K562 (cell line): ENCODE measurements around the gene HSD3B2. TPM values are rescaled to one million over a fixed set of nuclear protein-coding genes. Genes with fewer than 3 reads are reported as not detected.

Experiments used
- ATAC-seq: fragments of 200-7000 bp; cut with Tn5 transposase; 3 replicates; pipeline ENCODE4 v1.9.1; 2020; ENCODE audit warnings: moderate library complexity
- BruUV-seq: library from RNA; stranded (reverse); fragments of 400-500 nt; replicated peaks from 2 replicates; lab custom pipeline; 2021; lab: Mats Ljungman, UMichigan
- CTCF ChIA-PET: fragments of 300-600 bp; formaldehyde crosslinking; extraction: SDS; loops from one replicate; lab custom pipeline; 2021; ENCODE audit warnings: low intra/inter-chr PET ratio; lab: Yijun Ruan, JAX
- POLR2A ChIA-PET: fragments of 300-600, 350-650 bp; sonication (Branson Sonifier 250); formaldehyde crosslinking; extraction: SDS; loops from one replicate; lab custom pipeline; 2021; ENCODE audit warnings: antibody characterized with exemption, inconsistent platforms; lab: Yijun Ruan, JAX
- DNase-seq, 4 experiments: peaks; one replicate each; pipeline versions ENCODE4 v3.0.0 to v3.0.0-alpha.2; 2011 to 2018; ENCODE audit warnings: low spot score in 3 of 4, mixed read lengths in 3 of 4; ENCODE audit errors: extremely low read depth in 1 of 4
- FAIRE-seq: peaks from 2 replicates; lab custom pipeline; 2011; peaks lifted over from hg19 to GRCh38; lab: Jason Lieb, UNC
- H2AFZ ChIP-seq: 2 replicates; pipeline ENCODE4 v1.6.0; 2011; ENCODE audit warnings: low read depth, low read length, control low read depth, inconsistent platforms
- H3K27ac ChIP-seq: fragments of 200-600 bp; 3 replicates; pipeline ENCODE4 v1.8.0; 2011; ENCODE audit warnings: low read depth, mild to moderate bottlenecking, control low read depth, inconsistent platforms, low read length, moderate library complexity, mixed read lengths; ENCODE audit errors: extremely low read depth
- H3K27me3 ChIP-seq, 2 experiments: fragments of 300-600 bp in 1 of 2; 2 replicates in 1 of 2; 3 replicates in 1 of 2; pipeline versions ENCODE4 v1.6.0 to v1.8.0; 2011; ENCODE audit warnings: inconsistent platforms in 2 of 2, low read length in 2 of 2, mild to moderate bottlenecking in 1 of 2, mixed read lengths in 1 of 2, moderate library complexity in 1 of 2; ENCODE audit not compliant: control insufficient read depth in 2 of 2, insufficient read depth in 2 of 2
- H3K36me3 ChIP-seq: fragments of 300-600 bp; 3 replicates; pipeline ENCODE4 v1.8.0; 2011; ENCODE audit warnings: mild to moderate bottlenecking, low read length, inconsistent platforms; ENCODE audit not compliant: control insufficient read depth, insufficient read depth
- H3K4me1 ChIP-seq, 2 experiments: fragments of 200-600 bp in 1 of 2; replicated peaks in 1 of 2; 2 replicates in 1 of 2; 3 replicates in 1 of 2; pipeline versions ENCODE4 v1.5.1 to v1.8.0; 2011; ENCODE audit warnings: inconsistent platforms in 2 of 2, low read length in 2 of 2, mild to moderate bottlenecking in 1 of 2, mixed read lengths in 1 of 2, moderate library complexity in 1 of 2; ENCODE audit not compliant: control insufficient read depth in 2 of 2, insufficient read depth in 2 of 2
- H3K4me2 ChIP-seq: 2 replicates; pipeline ENCODE4 v1.6.1; 2011; ENCODE audit warnings: low read length, control low read depth, inconsistent platforms, mixed read lengths; ENCODE audit not compliant: insufficient read depth
- H3K4me3 ChIP-seq: fragments of 200-600 bp; sonication (generic), shearing (Covaris generic); 2 replicates; pipeline ENCODE4 v1.5.1; 2016; ENCODE audit warnings: control low read depth, inconsistent platforms
- H3K79me2 ChIP-seq: fragments of 200-600 bp; 3 replicates; pipeline ENCODE4 v1.8.0; 2011; ENCODE audit warnings: low read length, inconsistent platforms; ENCODE audit not compliant: control insufficient read depth, insufficient read depth
- H3K9ac ChIP-seq, 2 experiments: 2 replicates each; pipeline versions ENCODE4 v1.6.0 to v1.6.1; 2011; ENCODE audit warnings: low read depth in 2 of 2, low read length in 2 of 2, control low read depth in 1 of 2, inconsistent platforms in 1 of 2, mild to moderate bottlenecking in 1 of 2, mixed read lengths in 1 of 2; ENCODE audit not compliant: insufficient read depth in 1 of 2
- H3K9me1 ChIP-seq: one replicate; pipeline ENCODE4 v1.6.0; 2011; ENCODE audit warnings: inconsistent platforms, mild to moderate bottlenecking, low read length, moderate library complexity; ENCODE audit not compliant: control insufficient read depth, insufficient read depth
- H3K9me3 ChIP-seq: replicated peaks from 2 replicates; pipeline ENCODE4 v1.5.1; 2011; ENCODE audit warnings: low read depth, low read length, inconsistent platforms; ENCODE audit not compliant: control insufficient read depth, insufficient read depth
- H4K20me1 ChIP-seq: replicated peaks from 2 replicates; pipeline ENCODE4 v1.6.1; 2011; ENCODE audit warnings: low read length, inconsistent platforms, mixed read lengths; ENCODE audit not compliant: control insufficient read depth, insufficient read depth
- E2F8 ChIP-seq: fragments of 450-650 bp; IDR thresholded peaks from 2 replicates; pipeline ENCODE4 v1.7.1; 2018; ENCODE audit warnings: mild to moderate bottlenecking, low read depth; ENCODE audit not compliant: partially characterized antibody
- GTF2A2 ChIP-seq: IDR thresholded peaks from 2 replicates; pipeline ENCODE4 v1.6.1; 2016; ENCODE audit warnings: mild to moderate bottlenecking, missing genetic modification characterization, missing compliant biosample characterization
- MAX ChIP-seq: sonication (generic); formaldehyde crosslinking; IDR thresholded peaks from 2 replicates; pipeline ENCODE4 v1.9.0; 2022; ENCODE audit warnings: mild to moderate bottlenecking, missing genetic modification reagents
- NCOA6 ChIP-seq: fragments of 450-650 bp; IDR thresholded peaks from 2 replicates; pipeline ENCODE4 v1.6.1; 2017; ENCODE audit warnings: mild to moderate bottlenecking
- PHF8 ChIP-seq: fragments of 200-600 bp; sonication (generic); IDR thresholded peaks from 2 replicates; pipeline ENCODE4 v1.6.1; 2012; ENCODE audit warnings: mixed run types, mild to moderate bottlenecking, inconsistent platforms, low read length, moderate library complexity, borderline replicate concordance
- RBM34 ChIP-seq: fragments of 200-400 bp; formaldehyde crosslinking; IDR thresholded peaks from 2 replicates; pipeline ENCODE4 v1.6.1; 2018; ENCODE audit warnings: low read length, borderline replicate concordance; ENCODE audit not compliant: insufficient read depth
- TEAD1 ChIP-seq, 2 experiments: fragments of 450-650 bp in 1 of 2; sonication (generic) in 1 of 2; formaldehyde crosslinking; IDR thresholded peaks; 2 replicates each; pipeline versions ENCODE4 v1.4.0 to v1.8.0; 2020 to 2022; ENCODE audit warnings: mild to moderate bottlenecking in 2 of 2, missing genetic modification reagents in 1 of 2
- WHSC1 ChIP-seq: IDR thresholded peaks from one replicate; pipeline ENCODE4 v1.6.1; 2012; ENCODE audit warnings: low read length, control low read depth, inconsistent platforms
- ZNF518B ChIP-seq: fragments of 250-450 bp; sonication (Bioruptor Pico); IDR thresholded peaks from 2 replicates; pipeline ENCODE4 v1.5.0; 2021; ENCODE audit warnings: mild to moderate bottlenecking, moderate library complexity
- WGBS: fragments of 100-300 bp; shearing (Covaris generic); methylation state at CpG from one replicate; pipeline ENCODE4 v1.1.6; 2016; ENCODE audit warnings: low coverage, mixed read lengths; ENCODE audit not compliant: insufficient coverage; ENCODE audit errors: missing lambda C conversion rate; 5-methylcytosine and 5-hydroxymethylcytosine counted together
- in situ Hi-C: fragments of 300-500 bp; cut with MboI; formaldehyde crosslinking; loops from 4 replicates; pipeline ENCODE4 v1.15.0; 2018; ENCODE audit warnings: inconsistent platforms, mixed read lengths
- intact Hi-C: fragments of 100-400 bp; cut with micrococcal nuclease; formaldehyde crosslinking; loops from 2 replicates; pipeline ENCODE4 v1.14.2; 2022
- polyA plus RNA-seq, 8 experiments: library from polyadenylated mRNA; depleted of rRNA in 4 of 8; stranded (reverse) in 5 of 8; unstranded in 3 of 8; fragments of >200 nt; fragmentation: Nextera tagmentation in 2 of 8; fragmentation: Illumina TruSeq in 1 of 8; extraction: Ambion mirVana in 2 of 8; extraction: Trizol in 1 of 8; gene quantifications; 2 replicates each; pipeline versions ENCODE4 v1.2.1 to v1.2.3, GENCODE V29; 2011 to 2014; ENCODE audit warnings: inconsistent platforms in 1 of 8, missing spikeins in 1 of 8
- total RNA-seq, 7 experiments: library from RNA; depleted of rRNA in 6 of 7; stranded (reverse); fragments of >200 nt in 6 of 7; fragmentation: Illumina TruSeq in 2 of 7; extraction: Trizol in 2 of 7; gene quantifications; 2 replicates each; pipeline versions ENCODE4 v1.2.1 to v1.2.3, GENCODE V29; 2011 to 2021; ENCODE audit warnings: low replicate concordance in 1 of 7

The HSD3B2 gene
- total and polyA plus RNA-seq, 9 of the 15 experiments (the other 6 are each of a cell fraction or from before 2014, with no cell fraction given), result 1.1 TPM; not detected in 8

GRCh38 chr1:119374208-119374874 lies 40.6 kb upstream of the HSD3B2 start (continued):
- TF ChIP-seq ZNF518B (CRISPR knock-in tag), result no peak
- TF ChIP-seq, all 486 proteins: peak for 0

- WGBS, result 0% methylated on average over 1 of the region's 1 CpG
- Histone ChIP-seq H4K20me1 (no peaks in the 10 kb centered on the region), H3K4me3 (no peak overlapping the region), H3K9ac (no peak overlapping the region), H2AFZ (no peak overlapping the region), H3K27ac (no peak overlapping the region), H3K79me2 (no peaks in the 10 kb centered on the region), H3K4me1 (no peaks in the 10 kb centered on the region), H3K36me3 (no peaks in the 10 kb centered on the region), H3K4me2 (no peak overlapping the region), H3K27me3 (no peaks in the 10 kb centered on the region), H3K9me3 (no peaks in the 10 kb centered on the region), H3K9me1 (no peaks in the 10 kb centered on the region)
- BruUV-seq, result no TSS peak
- DNase-seq, result no peak
- ChIA-PET POLR2A (no interaction called here), CTCF (no interaction called here)
- no peak for ATAC-seq
- in situ Hi-C loops (no loop called here), intact Hi-C loops (no loop called here)
- FAIRE-seq, result no peak
- TF ChIP-seq E2F8 (no peak), TEAD1 (CRISPR knock-in tag; IDR thresholded peaks at IDR 0.05) (no peak), PHF8 (no peak), NCOA6 (no peak), WHSC1 (no peak), GTF2A2 (no peak), RBM34 (no peak), MAX (CRISPR knock-in tag) (no peak)
These were observed 39.6 kb upstream of the HSD3B2 start for GRCh38 chr1:119375366-119375765.
